22Rv1 (cell line): ENCODE results near the gene ADAMTS20.

Experiments used
- CTCF ChIP-seq: fragments of 450-650 bp; IDR thresholded peaks from 2 replicates; pipeline ENCODE4 v1.5.1; 2017; ENCODE audit warnings: mild to moderate bottlenecking
- ZFX ChIP-seq: fragments of 450-650 bp; IDR thresholded peaks from 2 replicates; pipeline ENCODE4 v1.6.1; 2017; ENCODE audit warnings: antibody characterized with exemption, borderline replicate concordance

GRCh38 chr12:43599066-43599465 is 47.1 kb upstream of the ADAMTS20 start:
- TF ChIP-seq CTCF: no peak
- no peak for TF ChIP-seq ZFX
